Right lobe of liver (tissue), 4 donors: ENCODE results near the gene OSBPL10.

ENCODE experiments used
- POLR2A ChIP-seq: fragments of 450-650 bp; IDR thresholded peaks from one replicate; pipeline ENCODE4 v1.6.1; 2017; ENCODE audit warnings: antibody characterized with exemption, mild to moderate bottlenecking
- TF ChIP-seq, protein P1 (sequence below), 4 donors: fragments of 200-600 bp in 3 of 4; fragments of 450-650 bp in 1 of 4; IDR thresholded peaks; one replicate each; pipeline versions ENCODE4 v1.5.1 to v1.8.0; 2016 to 2022; ENCODE audit warnings: antibody characterized with exemption in 4 of 4, mild to moderate bottlenecking in 2 of 4
- donor health status: DM: no; HTN: no; CAD: no.
- donor health status: DM: no; HTN: no; CAD: no.
- donor health status: DM: no; HTN: yes; CAD: no.

DNA sequence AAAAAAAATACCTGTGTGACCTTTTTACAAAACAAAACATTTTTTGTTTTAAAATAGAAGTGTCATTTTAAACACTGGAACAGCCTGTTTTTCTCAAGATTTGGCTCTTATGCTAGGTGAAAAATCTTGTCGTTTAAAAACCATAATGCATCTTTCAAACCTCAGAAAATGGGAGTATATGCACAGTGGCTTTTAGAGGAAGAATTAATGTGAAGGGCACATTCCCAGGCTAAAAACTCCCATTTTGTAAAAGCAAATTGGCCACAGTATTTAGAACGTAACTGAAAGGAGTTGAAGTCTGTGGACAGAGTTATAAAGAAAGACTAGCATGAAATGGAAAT lies 190.0 kb downstream of the OSBPL10 start:
- TF ChIP-seq, protein P1, sequence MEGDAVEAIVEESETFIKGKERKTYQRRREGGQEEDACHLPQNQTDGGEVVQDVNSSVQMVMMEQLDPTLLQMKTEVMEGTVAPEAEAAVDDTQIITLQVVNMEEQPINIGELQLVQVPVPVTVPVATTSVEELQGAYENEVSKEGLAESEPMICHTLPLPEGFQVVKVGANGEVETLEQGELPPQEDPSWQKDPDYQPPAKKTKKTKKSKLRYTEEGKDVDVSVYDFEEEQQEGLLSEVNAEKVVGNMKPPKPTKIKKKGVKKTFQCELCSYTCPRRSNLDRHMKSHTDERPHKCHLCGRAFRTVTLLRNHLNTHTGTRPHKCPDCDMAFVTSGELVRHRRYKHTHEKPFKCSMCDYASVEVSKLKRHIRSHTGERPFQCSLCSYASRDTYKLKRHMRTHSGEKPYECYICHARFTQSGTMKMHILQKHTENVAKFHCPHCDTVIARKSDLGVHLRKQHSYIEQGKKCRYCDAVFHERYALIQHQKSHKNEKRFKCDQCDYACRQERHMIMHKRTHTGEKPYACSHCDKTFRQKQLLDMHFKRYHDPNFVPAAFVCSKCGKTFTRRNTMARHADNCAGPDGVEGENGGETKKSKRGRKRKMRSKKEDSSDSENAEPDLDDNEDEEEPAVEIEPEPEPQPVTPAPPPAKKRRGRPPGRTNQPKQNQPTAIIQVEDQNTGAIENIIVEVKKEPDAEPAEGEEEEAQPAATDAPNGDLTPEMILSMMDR (IDR thresholded peaks at IDR 0.05) = no peak
- TF ChIP-seq POLR2A = no peak
